ENCODE data around the gene DBF4B.

The DBF4B gene

GRCh38 chr17:44763170-44763569, 54.7 kb downstream of the DBF4B start:
- TF ChIP-seq CTCF (IDR thresholded peaks at IDR 0.05) (no peak), ZFX (IDR thresholded peaks at IDR 0.05; ENCODE audit: borderline replicate concordance) (no peak)
- no peak overlapping the region for H3K27ac ChIP-seq

- H3K27ac ChIP-seq = no peak overlapping the region
- TF ChIP-seq CTCF (IDR thresholded peaks at IDR 0.05) (no peak), ZFX (IDR thresholded peaks at IDR 0.05; ENCODE audit: borderline replicate concordance) (no peak)
These were observed 57.5 kb downstream of the DBF4B start for GRCh38 chr17:44765965-44766364.

GRCh38 chr17:44766409-44767038, 58.1 kb downstream of the DBF4B start:
- TF ChIP-seq ZFX (IDR thresholded peaks at IDR 0.05; ENCODE audit: borderline replicate concordance) (no peak), CTCF (IDR thresholded peaks at IDR 0.05) (no peak)
- no peak overlapping the region for H3K27ac ChIP-seq

GRCh38 chr17:44767493-44767892, 59.0 kb downstream of the DBF4B start:
- no peak overlapping the region for H3K27ac ChIP-seq

GRCh38 chr17:44768505-44769142, 60.2 kb downstream of the DBF4B start:
- no peak for TF ChIP-seq ZFX (IDR thresholded peaks at IDR 0.05; ENCODE audit: borderline replicate concordance)
- no peak for TF ChIP-seq CTCF (IDR thresholded peaks at IDR 0.05)
- no peak overlapping the region for H3K27ac ChIP-seq

More at GRCh38 chr17:44767493-44767892, 59.0 kb downstream of the DBF4B start:
- TF ChIP-seq ZFX (IDR thresholded peaks at IDR 0.05; ENCODE audit: borderline replicate concordance) (no peak), CTCF (IDR thresholded peaks at IDR 0.05) (no peak)

- H3K27ac ChIP-seq = no peak overlapping the region
- no peak for TF ChIP-seq CTCF (IDR thresholded peaks at IDR 0.05)
- TF ChIP-seq ZFX (IDR thresholded peaks at IDR 0.05; ENCODE audit: borderline replicate concordance) = no peak
These were observed 60.8 kb downstream of the DBF4B start for GRCh38 chr17:44769230-44769629.

GRCh38 chr17:44769647-44770084, 61.2 kb downstream of the DBF4B start:
- H3K27ac ChIP-seq = no peak overlapping the region
- TF ChIP-seq CTCF (IDR thresholded peaks at IDR 0.05) = no peak

All from 22Rv1 (cell line).